Endothelial cell of umbilical vein (primary cell): Measurements from ENCODE around the gene SYNGR4.

Experiments used
- CTCF ChIP-seq, 2 donors: IDR thresholded peaks; 1 replicate in 1 of 2; 2 replicates in 1 of 2; pipeline ENCODE4 v1.5.1; 2011; ENCODE audit warnings: low read length in 2 of 2, mild to moderate bottlenecking in 2 of 2, moderate library complexity in 2 of 2, control low read depth in 1 of 2, inconsistent platforms in 1 of 2, low read depth in 1 of 2; ENCODE audit not compliant: insufficient read depth in 1 of 2; ENCODE audit errors: extremely low read depth in 1 of 2
- POLR2A ChIP-seq: IDR thresholded peaks from 2 replicates; pipeline ENCODE4 v1.6.1; 2012; ENCODE audit warnings: low read depth, mild to moderate bottlenecking, control low read depth, low read length

- TF ChIP-seq CTCF (IDR thresholded peaks at IDR 0.05; ENCODE audit: extremely low read depth in 1 of 2, insufficient read depth in 1 of 2, low read depth in 1 of 2, low read length in 2 of 2) (no peak), POLR2A (no peak)
Measured at GRCh38 chr19:48350856-48351255, 13.3 kb upstream of the SYNGR4 start.
